Sigmoid colon (tissue), 3 donors: ENCODE results near the gene LMO3.

Experiments used
- POLR2A ChIP-seq, 2 donors: fragments of 450-650 bp; IDR thresholded peaks; one replicate each; pipeline ENCODE4 v1.6.1; 2016; ENCODE audit warnings: antibody characterized with exemption in 2 of 2, mild to moderate bottlenecking in 2 of 2, moderate library complexity in 2 of 2
- TF ChIP-seq, protein P1 (sequence below), 4 experiments: fragments of 450-650 bp in 3 of 4; fragments of 200-600 bp in 1 of 4; IDR thresholded peaks; one replicate each; pipeline ENCODE4 v1.5.1; 2016 to 2019; ENCODE audit warnings: antibody characterized with exemption in 4 of 4, mild to moderate bottlenecking in 3 of 4, moderate library complexity in 2 of 4

DNA sequence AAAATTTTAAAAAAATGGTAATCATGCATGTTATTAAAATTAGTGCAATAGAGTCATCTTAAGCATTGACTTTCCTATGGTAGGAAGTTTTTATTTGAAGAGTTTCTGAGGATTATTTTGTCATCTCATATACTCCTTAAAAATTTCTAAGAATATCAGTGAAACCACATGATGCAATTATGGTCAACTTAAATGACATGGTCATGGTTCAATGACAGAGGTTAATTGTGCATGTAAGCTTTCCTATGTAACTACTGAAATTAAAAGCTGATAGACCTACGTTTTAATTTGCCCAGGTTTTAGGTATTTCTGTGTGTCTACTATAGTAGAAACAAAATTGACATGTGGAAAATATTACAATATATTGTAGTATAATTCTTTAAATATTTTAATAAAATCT, 21.0 kb upstream of the LMO3 start:
- TF ChIP-seq, protein P1, sequence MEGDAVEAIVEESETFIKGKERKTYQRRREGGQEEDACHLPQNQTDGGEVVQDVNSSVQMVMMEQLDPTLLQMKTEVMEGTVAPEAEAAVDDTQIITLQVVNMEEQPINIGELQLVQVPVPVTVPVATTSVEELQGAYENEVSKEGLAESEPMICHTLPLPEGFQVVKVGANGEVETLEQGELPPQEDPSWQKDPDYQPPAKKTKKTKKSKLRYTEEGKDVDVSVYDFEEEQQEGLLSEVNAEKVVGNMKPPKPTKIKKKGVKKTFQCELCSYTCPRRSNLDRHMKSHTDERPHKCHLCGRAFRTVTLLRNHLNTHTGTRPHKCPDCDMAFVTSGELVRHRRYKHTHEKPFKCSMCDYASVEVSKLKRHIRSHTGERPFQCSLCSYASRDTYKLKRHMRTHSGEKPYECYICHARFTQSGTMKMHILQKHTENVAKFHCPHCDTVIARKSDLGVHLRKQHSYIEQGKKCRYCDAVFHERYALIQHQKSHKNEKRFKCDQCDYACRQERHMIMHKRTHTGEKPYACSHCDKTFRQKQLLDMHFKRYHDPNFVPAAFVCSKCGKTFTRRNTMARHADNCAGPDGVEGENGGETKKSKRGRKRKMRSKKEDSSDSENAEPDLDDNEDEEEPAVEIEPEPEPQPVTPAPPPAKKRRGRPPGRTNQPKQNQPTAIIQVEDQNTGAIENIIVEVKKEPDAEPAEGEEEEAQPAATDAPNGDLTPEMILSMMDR (IDR thresholded peaks at IDR 0.05), result no peak
- no peak for TF ChIP-seq POLR2A (IDR thresholded peaks at IDR 0.05)
